Liver (tissue), 9 donors: ENCODE data around the gene CDH4. TPM values are rescaled to one million over a fixed set of nuclear protein-coding genes. Genes with fewer than 3 reads are reported as not detected.

ENCODE experiments used
- DNase-seq: peaks from one replicate; pipeline ENCODE4 v3.0.0-alpha.2; 2017; ENCODE audit warnings: low spot score
- H3K27ac ChIP-seq, 2 donors: one replicate each; pipeline ENCODE4 v1.7.0; 2013; ENCODE audit warnings: inconsistent platforms in 2 of 2, low read length in 2 of 2, control low read depth in 1 of 2, low read depth in 1 of 2, mild to moderate bottlenecking in 1 of 2
- H3K27me3 ChIP-seq, 4 donors: one replicate each; pipeline versions ENCODE4 v1.6.1 to v1.7.0; 2013; ENCODE audit warnings: low read length in 3 of 4, inconsistent platforms in 1 of 4, mild to moderate bottlenecking in 1 of 4, moderate library complexity in 1 of 4; ENCODE audit not compliant: control insufficient read depth in 4 of 4, insufficient read depth in 4 of 4
- H3K36me3 ChIP-seq, 4 donors: one replicate each; pipeline versions ENCODE4 v1.6.1 to v1.7.0; 2013; ENCODE audit warnings: low read length in 3 of 4, mild to moderate bottlenecking in 3 of 4, low read depth in 1 of 4, moderate library complexity in 1 of 4; ENCODE audit not compliant: control insufficient read depth in 4 of 4, insufficient read depth in 3 of 4
- H3K4me1 ChIP-seq, 4 donors: one replicate each; pipeline versions ENCODE4 v1.6.1 to v1.7.0; 2013; ENCODE audit warnings: low read length in 3 of 4, mild to moderate bottlenecking in 3 of 4, moderate library complexity in 1 of 4; ENCODE audit not compliant: control insufficient read depth in 4 of 4, insufficient read depth in 4 of 4
- H3K4me3 ChIP-seq, 3 donors: one replicate each; pipeline versions ENCODE4 v1.6.1 to v1.7.0; 2013; ENCODE audit warnings: low read length in 3 of 3, control low read depth in 1 of 3, low read depth in 1 of 3, mild to moderate bottlenecking in 1 of 3
- H3K9ac ChIP-seq, 2 donors: one replicate each; pipeline ENCODE4 v1.7.0; 2013; ENCODE audit warnings: low read length in 2 of 2, mild to moderate bottlenecking in 2 of 2, moderate library complexity in 2 of 2, control low read depth in 1 of 2, low read depth in 1 of 2
- H3K9me3 ChIP-seq, 4 donors: one replicate each; pipeline versions ENCODE4 v1.6.1 to v1.7.0; 2013; ENCODE audit warnings: low read length in 3 of 4; ENCODE audit not compliant: control insufficient read depth in 4 of 4
- ATF3 ChIP-seq: IDR thresholded peaks from 2 replicates; pipeline ENCODE4 v1.6.1; 2016; ENCODE audit warnings: antibody characterized with exemption
- EGR1 ChIP-seq, 2 donors: IDR thresholded peaks; 2 replicates each; pipeline ENCODE4 v1.6.1; 2016 to 2018; ENCODE audit warnings: antibody characterized with exemption in 2 of 2, low read depth in 2 of 2
- FOXA1 ChIP-seq: IDR thresholded peaks from 2 replicates; pipeline ENCODE4 v1.6.1; 2016; ENCODE audit warnings: antibody characterized with exemption
- FOXA2 ChIP-seq: IDR thresholded peaks from 2 replicates; pipeline ENCODE4 v1.6.1; 2016; ENCODE audit warnings: antibody characterized with exemption
- GABPA ChIP-seq, 2 donors: IDR thresholded peaks in 1 of 2; conservative IDR thresholded peaks in 1 of 2; 2 replicates each; pipeline ENCODE4 v1.6.1; 2016; ENCODE audit warnings: antibody characterized with exemption in 2 of 2, mild to moderate bottlenecking in 1 of 2, moderate library complexity in 1 of 2
- HNF4G ChIP-seq: IDR thresholded peaks from 2 replicates; pipeline ENCODE4 v1.6.1; 2016; ENCODE audit warnings: antibody characterized with exemption
- JUND ChIP-seq, 2 donors: IDR thresholded peaks; 2 replicates each; pipeline ENCODE4 v1.6.1; 2016; ENCODE audit warnings: antibody characterized with exemption in 2 of 2
- MAX ChIP-seq: IDR thresholded peaks from 2 replicates; pipeline ENCODE4 v1.6.1; 2016; ENCODE audit warnings: antibody characterized with exemption
- NR2F2 ChIP-seq: IDR thresholded peaks from 2 replicates; pipeline ENCODE4 v1.6.1; 2016; ENCODE audit warnings: antibody characterized with exemption
- RAD21 ChIP-seq, 2 donors: IDR thresholded peaks; 2 replicates each; pipeline ENCODE4 v1.6.1; 2016; ENCODE audit warnings: antibody characterized with exemption in 2 of 2, mild to moderate bottlenecking in 2 of 2
- REST ChIP-seq: IDR thresholded peaks from 2 replicates; pipeline ENCODE4 v1.6.1; 2016; ENCODE audit warnings: antibody characterized with exemption, mild to moderate bottlenecking
- RXRA ChIP-seq, 2 donors: IDR thresholded peaks; 2 replicates each; pipeline ENCODE4 v1.6.1; 2017 to 2018; ENCODE audit warnings: antibody characterized with exemption in 2 of 2, mild to moderate bottlenecking in 1 of 2
- TAF1 ChIP-seq: conservative IDR thresholded peaks from 2 replicates; pipeline ENCODE4 v1.6.1; 2016; ENCODE audit warnings: antibody characterized with exemption, mild to moderate bottlenecking
- ZBTB33 ChIP-seq: IDR thresholded peaks from 2 replicates; pipeline ENCODE4 v1.6.1; 2016; ENCODE audit warnings: antibody characterized with exemption
- WGBS: extraction: QIAGEN DNeasy Blood & Tissue Kit; methylation state at CpG from one replicate; pipeline ENCODE4 v1.1.7; 2013; 5-methylcytosine and 5-hydroxymethylcytosine counted together
- polyA plus RNA-seq, 2 donors: library from polyadenylated mRNA; stranded (reverse) in 1 of 2; unstranded in 1 of 2; fragments of 200-250 nt in 1 of 2; fragments of >200 nt in 1 of 2; fragmentation: Nextera tagmentation in 1 of 2; extraction: Ambion mirVana in 1 of 2; gene quantifications; one replicate each; pipeline versions ENCODE4 v1.2.1 to v1.2.3, GENCODE V29; 2013 to 2015
- total RNA-seq, 2 donors: library from RNA; depleted of rRNA; stranded (reverse); fragments of >200 nt; gene quantifications; one replicate each; pipeline ENCODE4 v1.2.3, GENCODE V29; 2014
- donor health status: healthy.
- donor health status: healthy.
- donor health status: healthy.
- donor health status: healthy.
- donor health status: healthy.

The CDH4 gene
- total and polyA plus RNA-seq, 4 donors, result 0.03 to 0.25 (median 0.19) TPM; not detected in 1

GRCh38 chr20:61937963-61938838 lies 686.1 kb downstream of the CDH4 start:
- H3K27ac ChIP-seq, result no peak overlapping the region
- TF ChIP-seq RXRA (IDR thresholded peaks at IDR 0.05), result no peak
- no peak for TF ChIP-seq GABPA (IDR thresholded peaks at IDR 0.05 in 1 of 2, conservative IDR thresholded peaks at IDR 0.05 in 1 of 2)
- TF ChIP-seq NR2F2, result no peak
- TF ChIP-seq HNF4G, result no peak
- no peak for TF ChIP-seq EGR1 (IDR thresholded peaks at IDR 0.05; ENCODE audit: low read depth in 2 of 2)
- no peak for TF ChIP-seq JUND (IDR thresholded peaks at IDR 0.05)
- TF ChIP-seq FOXA1, result no peak
- TF ChIP-seq MAX, result no peak
- WGBS, result 79% methylated on average over 31 of the region's 31 CpGs
- H3K4me1 ChIP-seq, result no peaks in the 10 kb centered on the region
- H3K27me3 ChIP-seq, result no peaks in the 10 kb centered on the region
- no peaks in the 10 kb centered on the region for H3K9me3 ChIP-seq
- no peak overlapping the region for H3K4me3 ChIP-seq
- no peak for DNase-seq
- H3K9ac ChIP-seq, result no peak overlapping the region
- no peaks in the 10 kb centered on the region for H3K36me3 ChIP-seq

GRCh38 chr20:61938839-61939690 lies 687.0 kb downstream of the CDH4 start:
- TF ChIP-seq HNF4G (no peak), REST (no peak), NR2F2 (no peak), RXRA (IDR thresholded peaks at IDR 0.05) (no peak), TAF1 (no peak), FOXA2 (no peak), GABPA (IDR thresholded peaks at IDR 0.05 in 1 of 2, conservative IDR thresholded peaks at IDR 0.05 in 1 of 2) (no peak), JUND (IDR thresholded peaks at IDR 0.05) (no peak), RAD21 (IDR thresholded peaks at IDR 0.05) (no peak), ZBTB33 (no peak), MAX (no peak), ATF3 (no peak), EGR1 (IDR thresholded peaks at IDR 0.05; ENCODE audit: low read depth in 2 of 2) (no peak)
- Histone ChIP-seq H3K36me3 (no peaks in the 10 kb centered on the region), H3K9ac (no peak overlapping the region), H3K27me3 (no peaks in the 10 kb centered on the region), H3K9me3 (no peaks in the 10 kb centered on the region), H3K27ac (no peak overlapping the region), H3K4me3 (no peak overlapping the region), H3K4me1 (no peaks in the 10 kb centered on the region)
- 85% methylated on average over 27 of the region's 27 CpGs for WGBS
- no peak for DNase-seq
